ENCODE results near the gene TMED10.

TMED10 gene

DNA sequence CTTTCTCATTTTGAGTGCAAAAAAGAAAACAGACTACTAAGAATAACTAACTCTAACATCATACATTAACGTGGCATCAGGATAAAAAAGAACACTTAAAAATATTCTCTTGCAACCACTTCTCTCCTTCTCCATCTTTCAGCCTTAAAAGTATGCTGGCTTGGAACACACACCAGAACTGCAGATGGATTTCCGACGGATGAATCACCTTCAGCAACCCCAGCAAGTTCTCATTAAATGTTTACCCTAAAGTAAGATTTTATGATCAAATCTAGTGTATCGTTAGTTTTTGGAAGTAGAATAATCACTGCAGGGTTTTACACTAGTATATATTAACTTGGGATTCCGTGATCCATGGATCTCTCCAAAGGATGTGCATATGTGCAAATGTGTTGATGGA is 50.8 kb downstream of the TMED10 start:
- no peak for TF ChIP-seq CTCF (conservative IDR thresholded peaks at IDR 0.05; ENCODE audit: low read depth, low read length)
- peak; percentile 87 for DNase-seq (ENCODE audit: low read depth)
- H3K4me3 ChIP-seq (ENCODE audit: low read depth, low read length): peak overlapping the region; percentile 85

- peak; percentile 92 for DNase-seq (ENCODE audit: low read depth)
- TF ChIP-seq CTCF (conservative IDR thresholded peaks at IDR 0.05; ENCODE audit: low read depth, low read length): no peak
- no peak overlapping the region for H3K4me3 ChIP-seq (ENCODE audit: low read depth, low read length)
Measured at GRCh38 chr14:75123991-75124390, 52.4 kb downstream of the TMED10 start.

GRCh38 chr14:75121552-75121951 is 54.9 kb downstream of the TMED10 start:
- no peak for DNase-seq (ENCODE audit: low read depth)
- TF ChIP-seq CTCF (conservative IDR thresholded peaks at IDR 0.05; ENCODE audit: low read depth, low read length): no peak
- no peak overlapping the region for H3K4me3 ChIP-seq (ENCODE audit: low read depth, low read length)

DNA sequence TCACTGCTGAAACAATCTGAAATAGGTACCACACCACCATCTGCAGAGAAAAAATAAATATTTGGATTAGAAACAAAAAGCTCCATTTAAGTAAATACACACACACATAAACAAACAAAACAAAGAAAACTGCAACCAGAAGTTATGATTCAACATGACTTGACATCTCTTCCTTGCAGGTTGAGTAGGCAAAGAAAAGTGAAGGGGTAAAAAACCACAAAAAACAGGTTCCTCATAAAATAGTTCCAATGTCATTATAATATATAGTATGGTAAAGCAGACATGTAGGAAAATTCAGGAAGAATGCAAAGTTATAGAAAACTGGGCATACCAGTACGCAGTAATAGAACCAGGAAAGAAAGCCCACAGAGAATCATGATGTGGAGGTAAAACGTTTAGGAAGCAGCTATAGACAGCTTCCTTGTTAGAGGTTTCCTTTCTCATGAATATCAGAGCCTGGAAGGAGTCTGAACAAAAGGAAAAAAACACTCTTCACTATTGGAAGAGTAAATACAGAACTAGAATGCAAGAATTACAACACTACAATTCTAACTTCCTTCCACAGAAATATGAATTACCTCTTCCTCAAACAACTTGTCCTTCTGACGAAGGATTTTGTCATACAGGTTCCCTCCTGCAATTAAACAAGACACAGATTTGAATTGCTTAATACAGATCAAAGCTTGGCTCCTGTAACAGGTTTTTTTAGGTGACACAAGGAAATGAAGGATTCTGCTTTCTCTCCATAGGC is 55.7 kb downstream of the TMED10 start:
- no peak for DNase-seq (ENCODE audit: low read depth)
- no peak overlapping the region for H3K4me3 ChIP-seq (ENCODE audit: low read depth, low read length)
- no peak for TF ChIP-seq CTCF (conservative IDR thresholded peaks at IDR 0.05; ENCODE audit: low read depth, low read length)

DNA sequence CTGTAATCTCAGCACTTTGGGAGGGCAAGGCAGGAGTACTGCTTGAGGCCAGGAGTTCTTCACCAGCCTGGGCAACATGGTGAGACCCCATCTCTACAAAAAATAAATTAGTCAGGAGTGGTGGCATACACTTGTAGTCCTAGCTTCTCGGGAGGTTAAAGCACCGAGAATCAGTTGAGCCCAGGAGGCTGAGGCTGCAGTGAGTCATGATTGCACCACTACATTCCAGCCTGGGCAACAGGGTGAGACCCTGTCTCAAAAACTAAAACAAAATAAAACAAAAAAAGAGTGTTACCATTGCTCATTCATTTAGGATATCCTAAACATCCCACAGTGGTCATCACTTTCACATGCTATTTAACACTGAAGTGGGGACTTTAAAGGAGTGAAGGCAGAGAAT is 57.4 kb downstream of the TMED10 start:
- DNase-seq (ENCODE audit: low read depth): peak; percentile 46
- TF ChIP-seq CTCF (conservative IDR thresholded peaks at IDR 0.05; ENCODE audit: low read depth, low read length): no peak
- no peak overlapping the region for H3K4me3 ChIP-seq (ENCODE audit: low read depth, low read length)

DNA sequence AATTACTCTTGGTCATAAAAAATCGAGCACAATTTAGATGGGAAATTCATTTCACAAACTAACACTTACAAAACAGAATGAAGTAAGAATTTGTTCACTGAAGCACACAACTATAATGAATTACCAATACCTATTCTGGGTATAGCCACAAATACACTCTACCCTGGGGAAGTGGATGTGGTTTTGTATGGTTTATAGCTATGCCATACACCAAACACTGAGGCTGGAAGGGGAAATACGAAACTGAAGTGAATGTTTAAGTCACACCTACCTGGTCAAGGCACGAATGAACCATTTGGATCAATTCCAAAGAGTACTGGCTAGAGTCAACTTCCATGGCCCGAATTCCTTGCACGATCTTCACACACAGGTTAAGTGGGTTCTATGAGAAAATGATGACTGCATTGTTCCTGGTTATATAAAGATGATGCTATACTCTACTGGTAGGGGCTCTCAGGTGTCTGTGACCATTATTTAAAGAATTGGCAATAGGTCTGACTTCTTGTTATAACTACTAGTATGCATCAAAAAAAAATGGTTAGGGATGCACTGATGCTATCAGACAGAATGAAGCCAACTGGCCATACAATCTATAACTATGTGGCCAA is 62.4 kb downstream of the TMED10 start:
- no peak for DNase-seq (ENCODE audit: low read depth)
- no peak overlapping the region for H3K4me3 ChIP-seq (ENCODE audit: low read depth, low read length)
- TF ChIP-seq CTCF (conservative IDR thresholded peaks at IDR 0.05; ENCODE audit: low read depth, low read length): no peak

DNA sequence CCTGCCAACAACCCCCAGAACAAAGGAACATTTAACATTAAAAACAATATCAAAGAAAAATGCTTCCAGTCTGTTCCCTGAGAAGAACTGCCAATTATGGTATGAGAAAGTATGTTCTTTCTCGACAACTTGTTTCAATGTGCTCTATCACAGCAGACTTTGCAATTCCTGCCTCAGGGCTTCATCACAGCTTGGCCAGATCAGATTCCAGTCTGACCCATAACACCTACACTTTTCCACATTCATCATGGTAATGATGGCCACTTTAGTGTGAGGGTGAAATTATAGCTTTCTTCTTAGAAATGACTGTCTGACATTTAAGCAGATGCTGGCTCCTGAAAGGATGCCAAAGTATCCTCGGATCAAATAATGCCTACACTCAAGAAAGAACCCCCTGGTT is 66.5 kb downstream of the TMED10 start:
- DNase-seq (ENCODE audit: low read depth): no peak
- no peak for TF ChIP-seq CTCF (conservative IDR thresholded peaks at IDR 0.05; ENCODE audit: low read depth, low read length)
- no peak overlapping the region for H3K4me3 ChIP-seq (ENCODE audit: low read depth, low read length)

Data from choroid plexus epithelial cell (primary cell).